HEK293 (cell line): ENCODE results near the gene MTMR3.

Experiments used
- CTCF ChIA-PET: fragments of 350-600 bp; formaldehyde crosslinking; extraction: SDS; loops from one replicate; lab custom pipeline; 2021; ENCODE audit warnings: antibody characterized with exemption; lab: Yijun Ruan, JAX
- POLR2A ChIA-PET: fragments of 300-600 bp; formaldehyde crosslinking; extraction: SDS; loops from one replicate; lab custom pipeline; 2020; ENCODE audit warnings: antibody characterized with exemption, inconsistent platforms; lab: Yijun Ruan, JAX
- H3K27ac ChIP-seq: fragments of 200-500 bp; sonication (Bioruptor generic); 2 replicates; pipeline ENCODE4 v1.5.1; 2014; ENCODE audit warnings: low read depth, low read length, control low read depth, inconsistent platforms; ENCODE audit errors: extremely low read depth
- H3K36me3 ChIP-seq, 2 experiments: fragments of 200-500 bp in 1 of 2; sonication (Bioruptor generic) in 1 of 2; 1 replicate in 1 of 2; 2 replicates in 1 of 2; pipeline ENCODE4 v1.5.1; 2014 to 2017; ENCODE audit warnings: inconsistent platforms in 2 of 2, low read length in 2 of 2; ENCODE audit not compliant: control insufficient read depth in 2 of 2, insufficient read depth in 1 of 2
- H3K4me1 ChIP-seq: fragments of 200-500 bp; sonication (Bioruptor generic); 2 replicates; pipeline ENCODE4 v1.5.1; 2014; ENCODE audit warnings: mild to moderate bottlenecking, low read length, inconsistent platforms; ENCODE audit not compliant: control insufficient read depth, insufficient read depth
- H3K4me3 ChIP-seq: 2 replicates; pipeline ENCODE4 v1.5.1; 2011; ENCODE audit warnings: low read depth, mild to moderate bottlenecking, control low read depth, low read length, moderate library complexity
- H3K9me3 ChIP-seq: fragments of 200-500 bp; sonication (Bioruptor generic); 2 replicates; pipeline ENCODE4 v1.5.1; 2014; ENCODE audit warnings: low read depth, low read length, inconsistent platforms; ENCODE audit not compliant: control insufficient read depth, insufficient read depth
- GLI2 ChIP-seq: fragments of 450-650 bp; formaldehyde crosslinking; IDR thresholded peaks from 2 replicates; pipeline ENCODE4; 2017; ENCODE audit warnings: missing biosample characterization, missing genetic modification characterization, low read depth, borderline replicate concordance
- REPIN1 ChIP-seq: fragments of 450-650 bp; formaldehyde crosslinking; IDR thresholded peaks from 2 replicates; pipeline ENCODE4 v1.5.1; 2017; ENCODE audit warnings: missing biosample characterization, missing genetic modification characterization, low read depth
- SETDB1 ChIP-seq: IDR thresholded peaks from one replicate; pipeline ENCODE4 v1.6.1; 2017; ENCODE audit warnings: mild to moderate bottlenecking, low read length, moderate library complexity, mixed read lengths; ENCODE audit not compliant: insufficient read length
- ZBTB1 ChIP-seq: fragments of 450-650 bp; formaldehyde crosslinking; IDR thresholded peaks from 2 replicates; pipeline ENCODE4 v1.5.1; 2016; ENCODE audit warnings: missing biosample characterization, missing genetic modification characterization
- ZFP3 ChIP-seq: fragments of 450-650 bp; formaldehyde crosslinking; IDR thresholded peaks from 2 replicates; pipeline ENCODE4 v1.5.1; 2016; ENCODE audit warnings: low read depth, missing biosample characterization, missing genetic modification characterization
- ZFP37 ChIP-seq: fragments of 450-650 bp; formaldehyde crosslinking; IDR thresholded peaks from 2 replicates; pipeline ENCODE4 v1.5.1; 2016; ENCODE audit warnings: missing biosample characterization, missing genetic modification characterization
- ZFP69B ChIP-seq: fragments of 450-650 bp; formaldehyde crosslinking; IDR thresholded peaks from 2 replicates; pipeline ENCODE4 v1.5.1; 2016; ENCODE audit warnings: missing biosample characterization, missing genetic modification characterization
- ZNF121 ChIP-seq: fragments of 450-650 bp; formaldehyde crosslinking; IDR thresholded peaks from 2 replicates; pipeline ENCODE4 v1.5.1; 2016; ENCODE audit warnings: missing biosample characterization, missing genetic modification characterization
- ZNF157 ChIP-seq: fragments of 450-650 bp; formaldehyde crosslinking; IDR thresholded peaks from 2 replicates; pipeline ENCODE4 v1.5.1; 2016; ENCODE audit warnings: missing biosample characterization, missing genetic modification characterization
- ZNF202 ChIP-seq: fragments of 450-650 bp; formaldehyde crosslinking; IDR thresholded peaks from 2 replicates; pipeline ENCODE4 v1.5.1; 2016; ENCODE audit warnings: missing biosample characterization, missing genetic modification characterization, borderline replicate concordance
- ZNF211 ChIP-seq: fragments of 450-650 bp; formaldehyde crosslinking; IDR thresholded peaks from 2 replicates; pipeline ENCODE4 v1.5.1; 2016; ENCODE audit warnings: low read depth, missing biosample characterization, missing genetic modification characterization
- ZNF221 ChIP-seq: fragments of 450-650 bp; formaldehyde crosslinking; IDR thresholded peaks from 2 replicates; pipeline ENCODE4 v1.5.1; 2017; ENCODE audit warnings: missing biosample characterization, missing genetic modification characterization, borderline replicate concordance
- ZNF354C ChIP-seq: fragments of 450-650 bp; formaldehyde crosslinking; IDR thresholded peaks from 2 replicates; pipeline ENCODE4 v1.5.1; 2016; ENCODE audit warnings: missing biosample characterization, missing genetic modification characterization, low read depth, borderline replicate concordance
- ZNF416 ChIP-seq: fragments of 450-650 bp; formaldehyde crosslinking; IDR thresholded peaks from 2 replicates; pipeline ENCODE4 v1.5.1; 2016; ENCODE audit warnings: missing biosample characterization, missing genetic modification characterization
- ZNF473 ChIP-seq: fragments of 450-650 bp; formaldehyde crosslinking; IDR thresholded peaks from 2 replicates; pipeline ENCODE4 v1.5.1; 2017; ENCODE audit warnings: missing biosample characterization, missing genetic modification characterization
- ZNF555 ChIP-seq: fragments of 450-650 bp; formaldehyde crosslinking; conservative IDR thresholded peaks from 2 replicates; pipeline ENCODE4 v1.5.1; 2017; ENCODE audit warnings: missing biosample characterization, mild to moderate bottlenecking, missing genetic modification characterization, inconsistent platforms
- ZNF558 ChIP-seq: fragments of 450-650 bp; formaldehyde crosslinking; IDR thresholded peaks from 2 replicates; pipeline ENCODE4 v1.5.1; 2016; ENCODE audit warnings: missing biosample characterization, missing genetic modification characterization
- ZNF585B ChIP-seq: fragments of 450-650 bp; formaldehyde crosslinking; IDR thresholded peaks from 2 replicates; pipeline ENCODE4 v1.5.1; 2016; ENCODE audit warnings: missing biosample characterization, missing genetic modification characterization
- ZNF623 ChIP-seq: fragments of 450-650 bp; formaldehyde crosslinking; IDR thresholded peaks from 2 replicates; pipeline ENCODE4 v1.5.1; 2016; ENCODE audit warnings: missing biosample characterization, missing genetic modification characterization
- ZNF626 ChIP-seq: fragments of 450-650 bp; sonication (Bioruptor Pico); formaldehyde crosslinking; IDR thresholded peaks from 2 replicates; pipeline ENCODE4 v1.5.1; 2018; ENCODE audit warnings: missing biosample characterization, missing genetic modification characterization, inconsistent platforms
- ZNF670 ChIP-seq: fragments of 450-650 bp; formaldehyde crosslinking; IDR thresholded peaks from 2 replicates; pipeline ENCODE4 v1.5.1; 2016; ENCODE audit warnings: missing biosample characterization, missing genetic modification characterization, low read depth
- TF ChIP-seq, protein P1 (sequence below): fragments of 450-650 bp; formaldehyde crosslinking; IDR thresholded peaks from 2 replicates; pipeline ENCODE4 v1.5.1; 2016; ENCODE audit warnings: missing biosample characterization, missing genetic modification characterization
- TF ChIP-seq, protein P2 (sequence below): fragments of 450-650 bp; formaldehyde crosslinking; IDR thresholded peaks from 2 replicates; pipeline ENCODE4 v1.5.1; 2016; ENCODE audit warnings: missing biosample characterization, missing genetic modification characterization
- TF ChIP-seq, protein P3 (sequence below): fragments of 450-650 bp; formaldehyde crosslinking; IDR thresholded peaks from 2 replicates; pipeline ENCODE4 v1.5.1; 2017; ENCODE audit warnings: missing biosample characterization, mild to moderate bottlenecking, missing genetic modification characterization, moderate library complexity
- TF ChIP-seq, protein P4 (sequence below): fragments of 450-650 bp; formaldehyde crosslinking; IDR thresholded peaks from 2 replicates; pipeline ENCODE4 v1.5.1; 2016; ENCODE audit warnings: missing biosample characterization, missing genetic modification characterization

Gene MTMR3

DNA sequence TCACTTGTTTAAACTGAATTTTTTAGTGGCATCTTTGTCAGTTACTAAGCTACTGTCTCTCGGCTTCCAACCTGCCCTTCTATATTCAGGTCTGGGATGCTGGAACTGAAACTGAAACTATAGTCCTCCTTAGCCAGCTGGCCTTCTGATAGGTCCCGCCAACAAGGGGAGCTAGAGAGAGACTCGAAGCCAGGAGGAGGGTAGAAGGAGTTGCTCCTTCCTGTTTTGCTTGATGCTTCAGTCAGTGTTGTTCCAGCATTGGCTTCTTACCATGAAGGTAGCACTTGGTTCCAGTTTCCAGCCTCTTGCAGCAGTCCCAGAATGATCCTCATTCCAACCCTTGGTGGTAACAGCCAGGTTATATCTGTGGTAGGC is 164.4 kb downstream of the MTMR3 start:
- TF ChIP-seq ZNF623 (tag by site-specific recombination) (no peak), ZFP69B (no peak), ZNF157 (no peak), ZNF221 (no peak), ZNF416 (tag by site-specific recombination) (no peak), ZNF121 (no peak)
- TF ChIP-seq, all 188 proteins: peak for 0
- POLR2A ChIA-PET = no interaction called here
- H3K27ac ChIP-seq = no peak overlapping the region

DNA sequence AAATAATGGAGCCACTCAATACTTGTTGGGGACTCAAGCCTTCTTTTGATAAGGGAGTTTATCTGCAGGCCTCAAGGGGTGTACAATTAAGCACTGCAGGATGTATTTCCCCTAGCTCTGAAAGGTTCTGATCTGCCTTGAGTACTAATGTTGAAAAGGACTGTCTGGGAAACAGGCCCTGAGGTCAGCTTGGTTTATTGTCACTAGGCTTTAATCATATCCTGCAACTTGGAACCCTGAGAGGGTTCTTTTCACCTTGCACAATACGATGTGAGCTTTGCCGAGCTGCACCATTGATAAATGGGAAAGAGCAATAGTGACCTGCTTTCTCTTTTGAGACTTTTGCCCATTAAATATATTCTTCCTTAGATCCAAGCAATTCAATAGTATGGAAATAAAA is 165.7 kb downstream of the MTMR3 start:
- Histone ChIP-seq H3K27ac (no peak overlapping the region), H3K36me3 (no peaks in the 10 kb centered on the region), H3K9me3 (no peaks in the 10 kb centered on the region), H3K4me3 (no peak overlapping the region), H3K4me1 (peaks cover 14% of the 10 kb centered on the region)
- CTCF ChIA-PET = interaction anchor here (0.6 kb wide), 2 partner anchors 40 to 123 kb away, joined by 3 read pairs; no protein-coding TSS in a partner anchor
- POLR2A ChIA-PET = no interaction called here
- TF ChIP-seq ZNF354C = no peak
- no peak for TF ChIP-seq SETDB1
- TF ChIP-seq ZNF473 (tag by site-specific recombination) = no peak
- TF ChIP-seq, protein P1, sequence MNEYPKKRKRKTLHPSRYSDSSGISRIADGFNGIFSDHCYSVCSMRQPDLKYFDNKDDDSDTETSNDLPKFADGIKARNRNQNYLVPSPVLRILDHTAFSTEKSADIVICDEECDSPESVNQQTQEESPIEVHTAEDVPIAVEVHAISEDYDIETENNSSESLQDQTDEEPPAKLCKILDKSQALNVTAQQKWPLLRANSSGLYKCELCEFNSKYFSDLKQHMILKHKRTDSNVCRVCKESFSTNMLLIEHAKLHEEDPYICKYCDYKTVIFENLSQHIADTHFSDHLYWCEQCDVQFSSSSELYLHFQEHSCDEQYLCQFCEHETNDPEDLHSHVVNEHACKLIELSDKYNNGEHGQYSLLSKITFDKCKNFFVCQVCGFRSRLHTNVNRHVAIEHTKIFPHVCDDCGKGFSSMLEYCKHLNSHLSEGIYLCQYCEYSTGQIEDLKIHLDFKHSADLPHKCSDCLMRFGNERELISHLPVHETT (tag by site-specific recombination) = no peak
- no peak for TF ChIP-seq ZNF202 (tag by site-specific recombination)
- TF ChIP-seq ZFP37 = no peak
- no peak for TF ChIP-seq ZNF555 (tag by site-specific recombination)
- TF ChIP-seq ZNF626 = no peak
- TF ChIP-seq ZBTB1 (tag by site-specific recombination) = no peak
- TF ChIP-seq ZNF670 (tag by site-specific recombination) = no peak
- TF ChIP-seq ZNF585B (tag by site-specific recombination) = no peak
- no peak for TF ChIP-seq REPIN1 (tag by site-specific recombination)
- TF ChIP-seq ZNF211 (tag by site-specific recombination) = no peak

More for the DNA sequence above, 164.4 kb downstream of the MTMR3 start:
- H3K4me1 ChIP-seq = peaks cover 21% of the 10 kb centered on the region
- no peaks in the 10 kb centered on the region for H3K36me3 ChIP-seq
- no peak overlapping the region for H3K4me3 ChIP-seq
- CTCF ChIA-PET = interaction anchor here (0.9 to 1.3 kb wide), 2 partner anchors 38 to 41 kb away, joined by 3 to 5 read pairs; no protein-coding TSS in a partner anchor
- H3K9me3 ChIP-seq = no peaks in the 10 kb centered on the region

DNA sequence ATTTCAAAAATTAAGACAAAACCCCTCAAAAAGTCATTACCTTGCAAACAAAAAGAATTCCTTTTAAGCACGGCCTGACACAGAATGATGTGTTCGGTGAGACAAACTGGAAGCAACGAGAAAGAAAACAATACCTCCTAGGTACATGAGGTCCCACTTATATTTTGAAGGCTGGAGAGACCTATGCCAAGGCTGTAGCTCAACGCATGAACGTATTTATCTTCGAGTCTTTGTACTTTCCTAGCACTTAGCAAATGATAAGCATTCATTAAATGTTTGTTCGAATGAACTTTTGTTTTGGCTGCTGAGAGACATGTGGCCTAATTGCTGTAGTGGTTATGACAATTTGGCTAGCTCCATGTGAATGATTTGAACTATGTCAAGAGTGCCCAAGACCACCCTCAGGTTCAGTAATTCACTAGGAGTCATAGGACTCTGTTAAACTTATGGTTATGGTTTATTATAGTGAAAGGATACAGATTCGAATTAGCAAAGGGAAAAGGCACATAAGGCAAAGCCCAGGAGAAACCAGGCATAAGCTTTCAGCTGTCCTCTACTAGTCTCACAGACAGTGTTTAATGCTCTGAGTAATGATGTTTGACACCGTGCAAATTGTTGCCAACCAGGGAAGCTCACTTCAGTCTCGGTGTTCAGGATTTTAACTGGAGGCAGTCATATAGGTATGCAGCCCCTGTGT is 171.2 kb downstream of the MTMR3 start:
- Histone ChIP-seq H3K27ac (no peak overlapping the region), H3K9me3 (no peaks in the 10 kb centered on the region), H3K4me3 (no peak overlapping the region), H3K36me3 (no peaks in the 10 kb centered on the region), H3K4me1 (no peaks in the 10 kb centered on the region)
- ChIA-PET CTCF (interaction anchor here (1.1 to 2.3 kb wide), 3 partner anchors 11 to 202 kb away, joined by 5 to 9 read pairs (median 6); no protein-coding TSS in a partner anchor), POLR2A (no interaction called here)
- TF ChIP-seq GLI2 (no peak), ZNF558 (tag by site-specific recombination) (no peak), ZFP3 (no peak)
- TF ChIP-seq, protein P2, sequence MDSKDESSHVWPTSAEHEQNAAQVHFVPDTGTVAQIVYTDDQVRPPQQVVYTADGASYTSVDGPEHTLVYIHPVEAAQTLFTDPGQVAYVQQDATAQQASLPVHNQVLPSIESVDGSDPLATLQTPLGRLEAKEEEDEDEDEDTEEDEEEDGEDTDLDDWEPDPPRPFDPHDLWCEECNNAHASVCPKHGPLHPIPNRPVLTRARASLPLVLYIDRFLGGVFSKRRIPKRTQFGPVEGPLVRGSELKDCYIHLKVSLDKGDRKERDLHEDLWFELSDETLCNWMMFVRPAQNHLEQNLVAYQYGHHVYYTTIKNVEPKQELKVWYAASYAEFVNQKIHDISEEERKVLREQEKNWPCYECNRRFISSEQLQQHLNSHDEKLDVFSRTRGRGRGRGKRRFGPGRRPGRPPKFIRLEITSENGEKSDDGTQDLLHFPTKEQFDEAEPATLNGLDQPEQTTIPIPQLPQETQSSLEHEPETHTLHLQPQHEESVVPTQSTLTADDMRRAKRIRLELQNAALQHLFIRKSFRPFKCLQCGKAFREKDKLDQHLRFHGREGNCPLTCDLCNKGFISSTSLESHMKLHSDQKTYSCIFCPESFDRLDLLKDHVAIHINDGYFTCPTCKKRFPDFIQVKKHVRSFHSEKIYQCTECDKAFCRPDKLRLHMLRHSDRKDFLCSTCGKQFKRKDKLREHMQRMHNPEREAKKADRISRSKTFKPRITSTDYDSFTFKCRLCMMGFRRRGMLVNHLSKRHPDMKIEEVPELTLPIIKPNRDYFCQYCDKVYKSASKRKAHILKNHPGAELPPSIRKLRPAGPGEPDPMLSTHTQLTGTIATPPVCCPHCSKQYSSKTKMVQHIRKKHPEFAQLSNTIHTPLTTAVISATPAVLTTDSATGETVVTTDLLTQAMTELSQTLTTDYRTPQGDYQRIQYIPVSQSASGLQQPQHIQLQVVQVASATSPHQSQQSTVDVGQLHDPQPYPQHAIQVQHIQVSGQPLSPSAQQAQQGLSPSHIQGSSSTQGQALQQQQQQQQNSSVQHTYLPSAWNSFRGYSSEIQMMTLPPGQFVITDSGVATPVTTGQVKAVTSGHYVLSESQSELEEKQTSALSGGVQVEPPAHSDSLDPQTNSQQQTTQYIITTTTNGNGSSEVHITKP (tag by site-specific recombination) = no peak
- TF ChIP-seq, protein P3, sequence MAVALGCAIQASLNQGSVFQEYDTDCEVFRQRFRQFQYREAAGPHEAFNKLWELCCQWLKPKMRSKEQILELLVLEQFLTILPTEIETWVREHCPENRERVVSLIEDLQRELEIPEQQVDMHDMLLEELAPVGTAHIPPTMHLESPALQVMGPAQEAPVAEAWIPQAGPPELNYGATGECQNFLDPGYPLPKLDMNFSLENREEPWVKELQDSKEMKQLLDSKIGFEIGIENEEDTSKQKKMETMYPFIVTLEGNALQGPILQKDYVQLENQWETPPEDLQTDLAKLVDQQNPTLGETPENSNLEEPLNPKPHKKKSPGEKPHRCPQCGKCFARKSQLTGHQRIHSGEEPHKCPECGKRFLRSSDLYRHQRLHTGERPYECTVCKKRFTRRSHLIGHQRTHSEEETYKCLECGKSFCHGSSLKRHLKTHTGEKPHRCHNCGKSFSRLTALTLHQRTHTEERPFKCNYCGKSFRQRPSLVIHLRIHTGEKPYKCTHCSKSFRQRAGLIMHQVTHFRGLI (tag by site-specific recombination) = no peak
- TF ChIP-seq, protein P4, sequence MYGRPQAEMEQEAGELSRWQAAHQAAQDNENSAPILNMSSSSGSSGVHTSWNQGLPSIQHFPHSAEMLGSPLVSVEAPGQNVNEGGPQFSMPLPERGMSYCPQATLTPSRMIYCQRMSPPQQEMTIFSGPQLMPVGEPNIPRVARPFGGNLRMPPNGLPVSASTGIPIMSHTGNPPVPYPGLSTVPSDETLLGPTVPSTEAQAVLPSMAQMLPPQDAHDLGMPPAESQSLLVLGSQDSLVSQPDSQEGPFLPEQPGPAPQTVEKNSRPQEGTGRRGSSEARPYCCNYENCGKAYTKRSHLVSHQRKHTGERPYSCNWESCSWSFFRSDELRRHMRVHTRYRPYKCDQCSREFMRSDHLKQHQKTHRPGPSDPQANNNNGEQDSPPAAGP = no peak
